ENCODE results near the gene DEGS1. TPM values are rescaled to one million over a fixed set of nuclear protein-coding genes. Genes with fewer than 3 reads are reported as not detected.

The DEGS1 gene
- total RNA-seq, 1 experiment from 2014 or later, result 59.8 TPM

DNA sequence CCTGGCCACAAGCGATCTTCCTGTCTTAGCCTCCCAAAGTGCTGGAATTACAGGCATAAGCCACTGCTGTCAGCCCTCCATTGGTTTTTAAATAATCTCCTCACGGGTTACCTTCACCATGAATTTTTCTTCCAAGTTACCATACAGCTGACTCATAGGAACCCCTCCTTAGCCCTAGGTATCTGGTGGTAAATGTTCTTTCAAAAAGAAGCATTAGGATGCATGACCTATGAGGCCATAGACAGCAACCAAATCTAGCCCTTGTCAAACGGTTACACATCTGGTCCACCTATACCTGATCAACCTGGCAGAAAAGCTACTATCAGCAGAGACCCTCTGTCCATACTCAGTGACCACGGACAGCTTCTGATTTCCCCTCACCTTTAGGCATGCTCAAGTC lies 12.7 kb upstream of the DEGS1 start:
- H3K4me3 Mint-ChIP-seq, result 0 out of 5 replicates have a peak overlapping the region, but pooled peaks of 1 of the 2 experiments have one; percentile 8
- H2BK5ac ChIP-seq (ENCODE audit: insufficient read length, low read length), result no peak overlapping the region

More for the DNA sequence above, 12.7 kb upstream of the DEGS1 start:
- Mint-ChIP-seq H3K9me3 (peaks cover 6 to 9% of the 10 kb centered on the region in 2 experiments), H3K4me1 (peaks cover 21 to 23% of the 10 kb centered on the region in 2 experiments), H3K27me3 (ENCODE audit: low read depth) (peaks cover 2% of the 10 kb centered on the region; the same call in 1 of the 2 replicates), H3K27ac (peak overlapping the region in 2 of 3 experiments; percentile 29 to 44; a peak in 3 of 7 replicates), H3K36me3 (ENCODE audit: insufficient read depth in 1 of 3, low read depth in 3 of 3) (peaks cover 3 to 14% (median 4%) of the 10 kb centered on the region in 3 experiments; a peak in 5 of 7 replicates)
- H4K91ac ChIP-seq (ENCODE audit: insufficient read length, low read depth, low read length), result no peak overlapping the region
- H3K9ac ChIP-seq (ENCODE audit: extremely low read depth, insufficient read length, low read length), result no peak overlapping the region
- H2BK20ac ChIP-seq (ENCODE audit: low read depth, low read length, poor library complexity, severe bottlenecking), result no peak overlapping the region
- no peaks in the 10 kb centered on the region for H3K79me2 ChIP-seq (ENCODE audit: insufficient read depth, low read length)
- H3K4me2 ChIP-seq (ENCODE audit: insufficient read depth, insufficient read length, low read length), result no peak overlapping the region
- H3K27me3 ChIP-seq (ENCODE audit: insufficient read depth, low read length), result no peaks in the 10 kb centered on the region
- no peak overlapping the region for H3K23ac ChIP-seq (ENCODE audit: insufficient read length, low read depth, low read length)
- H3K4ac ChIP-seq (ENCODE audit: low read depth, low read length), result no peak overlapping the region
- no peak overlapping the region for H4K5ac ChIP-seq (ENCODE audit: insufficient read length, low read depth, low read length)
- peaks cover 6% of the 10 kb centered on the region for H3K4me1 ChIP-seq (ENCODE audit: insufficient read depth, low read length)
- no peak overlapping the region for H2BK12ac ChIP-seq (ENCODE audit: insufficient read length, low read depth, low read length)
- H4K8ac ChIP-seq (replicated peaks; ENCODE audit: insufficient read length, low read depth, low read length), result no peak overlapping the region
- H3K79me1 ChIP-seq (ENCODE audit: insufficient read depth, low read depth, low read length, poor library complexity, severe bottlenecking), result no peaks in the 10 kb centered on the region
- H3K14ac ChIP-seq (ENCODE audit: insufficient read depth, low read length), result no peak overlapping the region
- no peaks in the 10 kb centered on the region for H3K9me3 ChIP-seq (ENCODE audit: control insufficient read depth, low read depth, low read length)
- no peak for DNase-seq
- H3K23me2 ChIP-seq (ENCODE audit: insufficient read length, low read depth, low read length, poor library complexity, severe bottlenecking), result no peaks in the 10 kb centered on the region
- no peak overlapping the region for H3K56ac ChIP-seq (ENCODE audit: insufficient read length, low read depth, low read length)
- no CpG with 5 or more reads among the region's 4 CpGs for WGBS (ENCODE audit: extremely low coverage, insufficient read length, low lambda C conversion rate)
- no peak overlapping the region for H3T11ph ChIP-seq (ENCODE audit: low read length)
- H2AK5ac ChIP-seq (ENCODE audit: insufficient read length, low read length), result no peak overlapping the region
- H4K20me1 ChIP-seq (ENCODE audit: control insufficient read depth, insufficient read depth, insufficient read length), result no peaks in the 10 kb centered on the region
- no peak overlapping the region for H2BK15ac ChIP-seq (ENCODE audit: low read depth, low read length)
- H2AFZ ChIP-seq (ENCODE audit: low read length), result no peak overlapping the region
- no peak overlapping the region for H2BK120ac ChIP-seq (ENCODE audit: low read depth, low read length, poor library complexity, severe bottlenecking)
- TF ChIP-seq, protein P1, sequence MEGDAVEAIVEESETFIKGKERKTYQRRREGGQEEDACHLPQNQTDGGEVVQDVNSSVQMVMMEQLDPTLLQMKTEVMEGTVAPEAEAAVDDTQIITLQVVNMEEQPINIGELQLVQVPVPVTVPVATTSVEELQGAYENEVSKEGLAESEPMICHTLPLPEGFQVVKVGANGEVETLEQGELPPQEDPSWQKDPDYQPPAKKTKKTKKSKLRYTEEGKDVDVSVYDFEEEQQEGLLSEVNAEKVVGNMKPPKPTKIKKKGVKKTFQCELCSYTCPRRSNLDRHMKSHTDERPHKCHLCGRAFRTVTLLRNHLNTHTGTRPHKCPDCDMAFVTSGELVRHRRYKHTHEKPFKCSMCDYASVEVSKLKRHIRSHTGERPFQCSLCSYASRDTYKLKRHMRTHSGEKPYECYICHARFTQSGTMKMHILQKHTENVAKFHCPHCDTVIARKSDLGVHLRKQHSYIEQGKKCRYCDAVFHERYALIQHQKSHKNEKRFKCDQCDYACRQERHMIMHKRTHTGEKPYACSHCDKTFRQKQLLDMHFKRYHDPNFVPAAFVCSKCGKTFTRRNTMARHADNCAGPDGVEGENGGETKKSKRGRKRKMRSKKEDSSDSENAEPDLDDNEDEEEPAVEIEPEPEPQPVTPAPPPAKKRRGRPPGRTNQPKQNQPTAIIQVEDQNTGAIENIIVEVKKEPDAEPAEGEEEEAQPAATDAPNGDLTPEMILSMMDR (conservative IDR thresholded peaks at IDR 0.05), result no peak
- H3K18ac ChIP-seq (ENCODE audit: insufficient read length, low read depth, low read length), result no peak overlapping the region
- H3K27ac ChIP-seq (ENCODE audit: insufficient read length, low read depth, low read length), result no peak overlapping the region
